Measurements from ENCODE around the gene SFSWAP.

SFSWAP gene

DNA sequence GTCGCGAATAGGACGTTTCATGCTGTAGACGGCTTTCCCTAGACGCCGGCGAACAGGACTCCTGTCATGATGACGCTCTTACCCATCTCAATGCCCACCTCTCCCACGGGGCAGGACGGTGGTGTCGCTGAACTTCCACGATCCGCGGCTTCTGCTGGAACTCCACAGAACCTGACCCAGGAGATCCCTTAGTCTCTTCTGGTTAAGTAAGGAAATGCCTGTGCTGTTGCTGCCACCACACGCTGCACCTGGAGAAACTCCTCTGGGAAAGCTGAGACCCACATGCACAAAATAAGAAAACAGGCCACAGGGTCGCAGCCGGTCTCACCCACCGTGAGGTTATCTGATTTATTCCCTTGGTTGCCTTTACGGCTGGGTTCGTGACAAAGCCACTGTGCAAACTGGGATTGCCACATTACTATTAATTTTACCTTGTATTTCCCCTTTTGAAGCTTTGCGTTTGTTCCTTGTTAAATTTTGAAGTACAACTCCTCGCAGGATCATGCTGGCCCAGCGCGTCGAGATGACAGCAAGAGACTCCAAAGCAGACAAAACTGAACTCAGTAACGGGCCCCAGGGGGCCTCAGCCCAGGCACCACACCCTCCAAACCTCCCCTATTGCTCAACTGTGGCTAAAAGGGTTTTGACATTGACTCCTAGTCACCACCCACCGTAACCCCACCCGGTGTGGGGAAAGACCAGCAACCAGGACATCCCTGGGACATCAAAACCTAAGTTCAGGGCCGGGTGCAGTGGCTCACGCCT lies 108.1 kb downstream of the SFSWAP start:
- no peak for DNase-seq

DNA sequence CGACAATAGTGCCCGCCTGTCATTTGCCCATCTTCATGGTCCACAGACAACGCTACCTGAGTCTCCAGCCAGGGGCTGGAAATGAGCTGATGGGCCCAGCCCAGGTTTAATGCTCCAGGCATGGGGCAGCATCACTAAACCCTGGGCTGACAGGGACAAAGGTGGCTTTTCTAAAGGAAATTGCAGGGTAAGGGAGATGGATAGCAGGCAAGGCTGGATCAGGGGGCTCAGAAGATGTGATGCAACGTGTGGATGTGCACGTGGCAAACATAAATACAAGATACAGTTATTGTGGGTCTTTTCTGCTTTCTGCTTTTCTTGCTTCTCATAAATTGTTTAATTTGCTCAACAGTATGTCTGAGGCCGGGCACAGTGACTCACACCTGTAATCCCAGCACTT lies 113.6 kb downstream of the SFSWAP start:
- DNase-seq: no peak

DNA sequence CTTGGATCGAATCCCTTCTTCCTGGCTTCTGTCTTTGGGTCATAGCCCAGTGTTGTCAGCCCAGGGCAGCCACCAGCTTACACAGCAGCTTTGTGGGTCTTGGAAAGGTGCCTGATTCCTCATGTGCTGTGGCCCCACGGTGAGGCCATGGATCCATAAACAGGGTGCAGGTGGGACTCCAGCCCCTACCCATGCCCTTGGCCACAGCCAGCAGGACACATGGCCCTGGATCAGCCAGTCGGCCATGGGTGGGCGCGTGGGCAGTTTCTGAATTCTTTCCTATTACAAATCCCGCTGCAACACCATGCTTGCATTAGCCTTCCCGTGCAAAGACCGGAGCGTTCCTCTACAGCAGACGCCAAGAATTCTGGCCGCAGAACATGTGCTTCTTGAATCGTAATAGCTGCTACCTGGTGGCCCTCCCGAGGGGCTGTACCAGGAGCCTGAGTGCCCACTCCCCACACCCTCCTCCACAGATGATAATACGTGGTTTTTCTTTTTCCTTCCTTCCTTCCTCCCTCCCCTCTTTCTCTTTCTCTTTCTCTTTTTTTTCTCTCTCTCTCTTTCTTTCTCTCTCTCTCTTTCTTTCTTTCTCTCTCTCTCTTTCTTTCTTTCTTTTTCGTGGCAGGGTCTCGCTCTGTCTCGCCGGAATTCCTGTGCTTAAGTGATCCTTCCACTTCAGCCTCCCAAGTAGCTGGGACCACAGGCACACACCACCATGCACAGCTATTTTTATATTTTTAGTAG lies 114.4 kb downstream of the SFSWAP start:
- DNase-seq: no peak

DNA sequence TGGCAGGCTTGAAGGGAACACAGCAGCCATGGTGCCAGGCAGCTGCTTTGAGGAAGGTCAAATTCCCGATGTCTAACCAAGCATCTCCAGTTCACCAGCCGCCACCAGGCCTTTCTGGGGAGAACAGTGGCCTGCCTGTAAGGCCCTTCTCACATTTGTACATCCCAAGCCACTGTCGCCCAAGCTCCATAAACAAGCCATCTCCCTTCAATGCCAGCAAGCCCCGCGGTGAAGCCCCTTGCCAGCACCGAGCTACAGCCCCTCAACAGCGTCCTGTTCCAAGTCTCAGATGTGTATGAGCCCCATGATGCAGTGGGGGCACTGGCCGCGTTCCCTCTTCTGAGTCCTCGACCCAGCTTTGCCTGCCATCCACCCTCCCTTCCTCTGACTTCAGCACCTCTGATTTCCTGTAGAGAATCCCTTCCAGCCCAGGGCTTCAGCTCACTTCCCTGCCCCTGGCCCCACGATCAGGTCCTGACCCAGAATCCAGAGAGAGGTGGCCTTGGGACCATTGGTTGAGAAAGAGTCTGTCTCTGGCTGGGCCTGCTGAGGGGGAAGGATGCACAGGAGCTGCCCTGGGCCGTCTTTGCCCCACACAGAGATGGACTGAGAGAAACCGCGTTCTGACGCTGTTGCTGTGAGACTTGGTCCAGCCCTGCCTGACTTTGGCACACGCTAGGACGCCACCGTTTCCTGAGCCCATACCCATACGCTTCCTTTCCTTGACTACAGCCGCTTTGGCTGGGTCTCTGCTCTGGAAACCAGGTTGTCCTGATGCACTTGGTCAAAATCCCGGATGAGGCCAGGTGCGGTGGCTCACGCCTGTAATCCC lies 115.4 kb downstream of the SFSWAP start:
- no peak for DNase-seq

DNA sequence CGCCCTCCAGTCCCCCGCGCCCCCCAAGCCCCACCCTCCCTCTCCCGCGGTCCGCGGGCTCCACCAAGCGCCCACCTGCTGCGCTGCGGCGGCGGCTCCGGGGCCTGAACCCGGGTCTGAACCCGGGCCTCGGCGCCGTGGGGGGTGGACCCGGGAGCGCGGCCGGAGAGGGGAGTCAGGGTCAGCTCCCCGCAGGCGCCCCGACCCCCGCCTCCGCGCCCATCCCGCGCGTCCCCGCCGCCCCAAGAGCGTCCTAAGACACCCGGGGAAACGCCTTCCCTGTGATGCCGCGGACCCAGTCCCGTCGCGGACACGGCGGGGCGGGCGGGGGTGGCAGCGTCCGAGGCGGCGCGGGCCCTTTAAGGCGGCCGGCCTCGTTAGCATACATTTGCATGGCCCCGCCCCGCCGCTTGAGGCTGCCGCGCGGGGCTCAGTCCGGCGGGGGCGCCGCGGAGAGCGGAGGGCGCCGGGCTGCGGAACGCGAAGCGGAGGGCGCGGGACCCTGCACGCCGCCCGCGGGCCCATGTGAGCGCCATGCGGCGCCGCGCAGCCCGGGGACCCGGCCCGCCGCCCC lies 117.2 kb downstream of the SFSWAP start, which contains the start of gene MMP17:
Gene MMP17 (plus strand): TSS at position 433 of the 574 bp plus-strand sequence. CDS start 102 bp downstream, at position 535.
- DNase-seq: no peak

DNA sequence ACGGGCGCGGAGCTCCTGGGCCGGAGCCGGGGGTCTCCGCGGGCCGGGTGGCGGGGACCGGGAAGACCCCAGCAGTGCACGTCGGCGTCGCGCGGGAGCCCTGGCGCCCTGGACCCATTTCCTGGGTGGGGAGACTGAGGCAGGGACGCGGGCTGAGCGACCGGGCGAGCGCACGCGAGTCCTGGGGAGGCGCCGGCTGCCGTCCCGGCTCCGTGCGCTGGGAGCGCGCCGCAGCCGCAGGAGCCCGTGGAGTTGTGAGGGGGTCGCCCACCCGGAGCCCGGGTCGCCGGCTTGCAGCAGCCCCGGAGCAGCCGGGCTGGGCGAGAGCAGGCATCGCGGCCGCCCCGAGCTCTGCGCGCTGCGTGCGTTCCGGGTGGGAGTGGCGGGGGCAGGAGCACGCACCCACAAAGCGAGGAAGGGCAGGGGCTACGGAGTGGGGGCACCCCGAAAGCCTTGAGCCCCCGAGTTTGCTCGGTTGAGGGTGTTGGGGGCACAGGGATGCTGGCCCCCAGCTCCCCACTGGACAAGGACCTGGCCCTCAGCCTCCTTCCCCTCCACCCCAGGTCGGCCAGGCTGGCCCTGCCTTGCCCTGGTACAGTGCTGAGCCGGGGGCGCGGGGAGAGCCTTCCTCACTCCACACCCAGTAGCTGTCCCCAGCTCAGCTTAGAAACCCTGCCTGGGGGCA lies 117.9 kb downstream of the SFSWAP start:
- no peak for DNase-seq

DNA sequence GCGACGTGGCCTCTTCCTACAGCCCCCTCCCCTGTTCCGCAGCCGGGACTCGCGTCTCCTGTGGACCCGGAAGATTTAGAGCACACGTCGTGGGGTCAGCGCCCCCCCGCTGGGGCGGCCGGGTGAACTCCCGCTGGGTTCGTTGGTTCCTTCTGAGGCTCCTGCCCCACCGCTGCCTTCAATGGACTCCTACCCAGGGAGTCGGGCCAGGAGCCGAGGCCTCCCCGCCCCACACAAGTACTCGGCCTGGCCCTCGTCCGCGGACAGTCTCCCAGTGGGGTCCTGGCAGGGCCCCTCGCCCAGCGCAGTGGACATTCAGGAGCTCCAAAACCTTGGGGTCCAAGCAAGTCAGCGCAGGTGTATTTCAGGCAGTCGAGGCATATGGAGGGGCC lies 118.5 kb downstream of the SFSWAP start:
- DNase-seq: no peak

DNA sequence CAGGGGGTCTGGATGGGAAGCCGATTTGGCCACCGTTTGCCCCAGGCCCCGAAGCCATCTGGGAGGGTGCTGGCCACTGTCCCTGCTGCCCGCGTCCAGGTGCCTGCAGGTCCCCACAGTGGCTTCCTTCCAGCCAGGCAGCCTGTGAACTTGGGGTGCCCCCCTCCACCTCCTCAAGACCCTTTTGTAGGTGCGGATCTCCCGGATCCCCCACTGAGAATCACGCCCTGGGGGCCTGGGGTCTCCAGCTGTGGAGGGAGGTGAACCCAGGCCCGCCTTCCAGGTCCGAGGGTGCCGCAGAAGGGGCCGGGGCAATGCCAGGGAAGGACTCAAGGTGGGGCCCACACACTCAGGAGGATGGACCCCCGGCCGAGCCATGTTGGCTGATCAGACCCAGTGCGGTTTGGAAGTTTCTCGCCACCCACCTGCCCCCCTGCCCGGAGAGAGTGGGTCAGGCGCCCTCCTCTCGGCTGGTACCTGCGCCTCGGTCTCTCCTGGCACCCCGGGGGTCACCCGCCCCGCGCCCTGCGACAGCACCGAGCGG lies 119.0 kb downstream of the SFSWAP start:
- DNase-seq: no peak

DNA sequence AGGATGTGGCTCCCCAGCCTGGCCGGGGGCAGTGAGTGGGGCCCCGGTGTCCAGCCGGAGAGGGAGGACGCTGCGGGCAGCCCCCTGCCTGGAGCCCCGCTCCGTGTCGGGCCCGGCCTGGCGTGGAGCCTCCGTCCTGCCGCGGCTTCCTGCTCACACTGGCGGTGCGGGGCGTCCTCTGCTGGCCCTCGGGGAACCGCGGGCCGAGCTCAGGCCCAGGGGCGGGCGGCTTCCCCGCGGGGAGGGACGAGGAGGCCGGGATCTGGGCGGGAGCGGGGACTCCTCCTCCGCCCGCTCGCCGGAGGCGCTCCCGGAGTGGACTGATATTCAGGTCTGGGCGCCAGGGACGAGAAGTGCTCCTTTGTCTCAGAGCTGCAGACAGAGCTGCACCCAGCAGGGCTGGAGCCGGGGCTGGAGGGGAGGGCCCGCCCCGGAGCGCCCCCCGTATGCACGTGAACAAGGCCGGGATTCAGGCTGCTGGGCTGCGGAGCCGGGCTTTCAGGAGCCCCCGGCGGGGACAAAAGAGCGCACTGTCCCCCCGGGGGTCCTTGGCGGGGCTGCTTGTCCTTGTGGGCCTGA lies 119.5 kb downstream of the SFSWAP start:
- peak; percentile 85 for DNase-seq

DNA sequence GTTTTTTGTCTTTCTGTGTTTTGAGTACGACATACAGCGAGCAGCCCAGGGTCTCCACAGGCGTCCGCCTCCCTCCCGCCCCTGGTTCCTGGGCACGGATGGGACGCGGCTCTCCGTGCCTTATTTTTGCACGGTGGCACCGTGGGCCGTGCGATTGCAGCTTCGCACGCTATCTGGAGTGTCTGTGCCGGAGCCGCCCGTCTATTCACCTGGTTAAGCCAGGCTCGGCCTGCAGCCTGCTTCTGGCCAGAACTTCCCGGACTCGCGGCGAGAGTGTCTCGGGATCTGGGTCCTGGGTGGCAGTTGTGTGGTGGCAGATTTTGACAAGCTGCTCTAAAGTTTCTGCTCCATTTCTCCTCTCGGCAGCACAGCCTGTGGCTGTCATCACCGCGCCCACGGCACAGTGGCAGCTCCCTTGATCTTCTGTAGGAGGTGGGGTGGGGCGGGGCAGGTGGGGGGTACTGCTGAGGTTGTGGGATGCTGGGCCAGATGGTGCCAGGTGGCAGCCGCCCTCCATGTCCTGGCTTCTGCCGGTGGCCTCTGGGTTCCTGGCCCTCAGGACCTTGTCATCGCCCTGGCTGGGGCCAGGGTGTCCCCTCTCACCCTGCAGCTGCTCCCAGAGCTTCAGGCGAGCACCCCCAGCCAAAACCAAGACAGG lies 120.2 kb downstream of the SFSWAP start:
- no peak for DNase-seq

DNA sequence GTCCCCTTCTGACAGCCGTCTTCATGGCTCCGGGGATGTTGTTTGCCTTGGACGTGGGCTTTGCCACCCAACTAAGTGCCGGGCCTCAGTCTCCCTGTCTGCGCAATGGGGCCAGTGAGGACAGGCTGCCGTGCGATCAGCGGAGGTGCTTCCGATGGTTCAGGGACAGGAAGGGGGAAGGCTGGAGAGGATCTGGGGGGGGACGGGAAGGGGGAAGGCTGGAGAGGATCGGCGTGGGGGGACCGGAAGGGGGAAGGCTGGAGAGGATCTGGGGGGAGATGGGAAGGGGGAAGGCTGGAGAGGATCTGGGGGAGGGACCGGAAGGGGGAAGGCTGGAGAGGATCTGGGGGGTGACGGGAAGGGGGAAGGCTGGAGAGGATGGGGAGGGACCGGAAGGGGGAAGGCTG lies 120.7 kb downstream of the SFSWAP start:
- DNase-seq: peak; percentile 74

DNA sequence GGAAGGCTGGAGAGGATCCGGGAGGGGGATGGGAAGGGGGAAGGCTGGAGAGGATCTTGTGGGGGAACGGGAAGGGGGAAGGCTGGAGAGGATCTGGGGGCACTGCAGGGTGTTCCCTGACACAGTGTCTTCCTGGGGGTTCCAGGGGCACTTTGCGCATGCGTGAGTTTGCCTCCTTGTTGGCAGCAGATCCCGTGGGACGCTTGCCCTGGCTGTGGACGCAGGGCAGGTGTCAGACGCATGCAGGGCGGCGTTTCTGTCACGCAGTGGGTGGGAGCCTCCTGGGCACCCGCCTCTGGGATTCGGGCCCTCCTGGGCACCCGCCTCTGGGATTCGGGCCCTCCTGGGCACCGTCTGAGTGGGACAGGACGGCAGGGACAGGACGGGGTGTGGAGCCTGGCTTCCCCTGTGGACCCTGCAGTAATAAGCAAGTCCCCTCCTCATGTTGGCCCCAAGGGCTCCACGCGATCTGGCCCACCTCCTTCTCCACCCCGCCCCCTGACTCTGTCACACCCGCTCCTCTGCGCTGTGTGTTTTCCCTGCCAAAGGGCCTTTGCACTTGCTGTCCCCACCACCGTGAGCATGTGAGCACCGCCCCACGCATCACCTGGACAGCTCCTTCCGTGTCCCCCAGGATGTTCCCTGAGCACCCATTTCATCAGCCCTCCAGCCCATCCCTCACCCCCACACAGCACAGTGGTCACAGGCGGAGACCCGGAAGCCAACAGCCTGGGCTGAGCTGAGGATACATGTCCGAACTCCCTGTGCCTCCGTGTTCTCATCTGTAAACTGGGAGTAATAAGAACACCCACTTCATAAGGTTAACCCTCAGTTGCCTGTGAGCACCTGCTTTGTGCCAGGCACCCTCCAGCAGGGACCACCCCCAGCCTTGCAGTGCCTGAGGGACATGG lies 121.7 kb downstream of the SFSWAP start:
- no peak for DNase-seq

DNA sequence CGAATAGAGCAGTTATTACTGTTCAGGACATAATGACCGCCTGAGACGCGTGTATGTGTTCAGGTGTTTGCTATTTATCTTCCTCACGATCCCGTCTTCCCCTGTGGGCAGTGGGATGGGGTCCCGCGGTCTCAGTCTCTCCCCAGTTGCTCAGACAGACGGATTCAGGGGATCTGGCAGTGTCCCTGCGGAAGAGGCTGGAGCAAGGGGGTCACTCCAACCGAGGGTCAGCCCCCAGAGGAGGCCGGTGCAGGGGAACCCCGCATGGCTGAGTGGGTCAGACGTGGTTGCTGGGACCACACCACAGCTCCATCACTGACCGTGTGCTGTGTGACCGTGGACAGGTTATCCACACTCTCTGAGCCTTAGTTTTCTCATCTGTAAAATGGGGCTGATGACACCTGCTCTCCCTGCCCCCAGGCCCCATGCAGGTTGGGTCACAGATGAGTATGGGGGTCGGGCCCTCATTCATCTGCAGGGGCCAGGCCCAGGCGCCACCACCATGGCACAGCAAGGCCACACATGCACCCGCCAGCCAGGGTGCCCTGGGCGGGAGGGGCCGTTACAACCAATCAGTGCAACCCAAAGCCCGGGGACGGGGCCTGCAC lies 122.5 kb downstream of the SFSWAP start:
- DNase-seq: no peak

DNA sequence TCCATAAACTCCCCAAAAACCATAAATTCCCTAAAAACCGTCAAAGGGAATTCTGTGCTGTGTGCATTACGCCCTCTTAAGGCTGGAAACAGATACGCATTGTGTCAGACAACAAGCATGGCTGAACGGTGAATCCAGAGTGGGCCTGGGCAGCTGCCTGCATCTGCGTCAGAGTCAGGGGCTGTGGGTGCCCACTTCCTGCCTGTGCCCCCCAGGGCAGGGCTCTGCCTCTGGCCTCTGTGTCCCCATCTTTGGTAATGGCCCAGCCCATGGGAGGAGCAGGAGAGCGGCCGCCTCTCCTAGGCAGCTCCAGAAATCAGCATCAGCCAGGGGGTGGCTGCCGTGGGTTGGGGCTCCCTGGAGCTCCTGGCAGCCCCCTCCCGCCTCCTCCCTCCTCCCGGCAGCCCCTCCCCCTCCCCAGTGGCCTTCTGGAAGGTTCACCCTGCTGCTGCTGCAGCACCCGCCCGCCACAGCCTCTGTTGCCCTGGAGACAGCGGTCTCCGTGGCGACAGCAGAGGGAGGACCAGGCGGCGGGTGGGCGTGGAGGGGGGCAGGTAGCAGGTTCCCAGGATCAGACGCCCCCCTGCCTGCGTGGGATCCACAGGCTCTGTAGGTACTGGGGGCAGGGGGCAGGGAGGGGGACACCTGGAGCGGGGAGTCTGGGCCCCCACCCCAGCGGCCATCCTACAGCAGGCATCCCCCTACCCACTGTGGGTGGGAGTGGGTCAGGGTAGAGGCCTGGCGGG lies 123.2 kb downstream of the SFSWAP start:
- DNase-seq: no peak

DNA sequence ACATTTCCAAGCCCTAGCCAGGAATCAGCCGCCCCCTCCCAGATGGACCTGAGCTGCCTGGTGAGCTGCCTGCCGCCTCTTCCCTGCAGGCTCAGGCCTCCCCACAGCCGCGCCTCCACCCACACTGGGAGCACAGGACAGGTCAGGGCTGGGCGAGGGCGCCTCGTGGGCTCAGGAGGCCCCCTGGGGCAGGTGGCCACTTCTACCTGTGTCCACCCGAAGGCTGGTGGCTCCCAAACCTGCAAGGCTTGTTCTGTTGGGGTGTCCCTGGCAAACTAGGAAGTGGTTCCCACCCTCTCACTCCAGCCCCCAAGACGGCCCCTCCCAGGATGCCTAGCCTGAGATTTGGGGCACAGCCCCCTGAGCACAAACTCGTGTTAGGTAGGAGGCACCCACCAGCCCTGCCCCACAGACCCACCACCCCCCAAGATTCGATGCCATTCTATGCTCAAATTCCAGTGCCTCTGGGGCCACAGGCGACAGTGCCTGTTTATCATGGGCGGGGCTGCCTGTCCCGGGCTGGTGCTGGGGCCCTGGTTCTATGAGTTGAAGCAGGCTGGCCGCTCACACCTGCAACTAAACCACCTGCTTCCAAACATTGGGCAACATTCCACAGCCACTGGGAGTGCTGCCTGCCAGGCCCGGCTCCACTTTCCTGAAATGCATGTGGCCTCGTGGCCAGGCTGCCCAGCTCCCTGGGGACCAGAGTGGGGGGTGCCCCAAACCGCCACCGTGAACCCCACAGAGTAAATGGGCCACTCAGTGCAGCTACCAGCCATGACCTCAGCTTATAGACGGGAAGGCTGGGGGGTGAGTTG lies 124.1 kb downstream of the SFSWAP start:
- no peak for DNase-seq

DNA sequence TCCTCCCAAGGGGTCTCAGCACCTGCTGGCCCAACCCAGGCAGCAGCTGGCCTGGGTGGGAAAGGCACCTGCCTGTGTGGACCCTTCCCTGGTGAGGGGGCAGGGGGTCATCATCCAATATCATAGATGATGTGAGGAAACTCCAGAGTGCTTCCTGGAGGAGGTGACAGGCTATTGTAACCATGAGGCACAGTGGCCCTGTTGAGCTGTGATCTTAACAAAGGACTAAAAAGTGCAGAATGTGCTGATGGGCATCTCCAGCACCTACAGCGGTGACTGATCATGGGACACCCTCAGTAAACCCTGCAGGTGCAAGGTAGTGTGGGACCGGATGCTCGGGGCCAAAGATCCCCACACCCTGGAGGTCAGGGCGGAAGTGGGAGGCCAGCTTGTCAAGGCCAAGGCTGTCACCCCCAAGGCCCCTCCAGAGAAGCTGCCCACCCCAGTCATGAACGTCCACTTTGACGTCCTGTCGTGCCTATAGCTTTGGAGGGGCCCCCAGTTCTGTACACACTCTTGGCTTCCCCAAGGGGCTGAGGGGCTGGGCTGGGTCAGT lies 124.8 kb downstream of the SFSWAP start:
- no peak for DNase-seq

DNA sequence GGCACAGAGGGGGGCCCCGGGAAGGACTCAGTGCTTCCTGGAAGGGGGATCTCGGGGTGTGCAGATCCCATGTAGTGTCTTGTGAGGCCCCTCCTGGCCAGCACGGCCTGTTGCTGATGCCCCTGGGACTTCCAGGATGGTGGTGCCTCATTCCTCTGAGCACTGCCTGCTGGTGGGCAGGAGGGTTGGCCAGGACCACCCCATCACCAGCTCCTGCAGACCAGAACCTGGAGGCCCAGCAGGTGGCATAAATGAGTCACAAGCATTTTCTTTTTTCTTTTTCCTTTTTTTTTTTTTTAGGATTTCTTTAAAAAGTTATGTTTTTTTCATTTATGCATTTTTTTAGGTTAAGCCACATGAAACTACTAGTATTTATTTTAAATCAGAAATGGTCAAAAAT lies 125.3 kb downstream of the SFSWAP start:
- no peak for DNase-seq
